Measurements from ENCODE around the gene RRM1.

GRCh38 chr11:4086575-4087353 is 7.8 kb upstream of the RRM1 start:
- no peak for TF ChIP-seq CTCF (IDR thresholded peaks at IDR 0.05)
- no peak for TF ChIP-seq POLR2A (IDR thresholded peaks at IDR 0.05)
- TF ChIP-seq EP300 (IDR thresholded peaks at IDR 0.05), result no peak

All from ovary (tissue), 3 donors.